Upper lobe of left lung (tissue), 6 donors: Measurements from ENCODE around the gene ZSWIM8. TPM values are rescaled to one million over a fixed set of nuclear protein-coding genes. Genes with fewer than 3 reads are reported as not detected.

Source experiments
- ATAC-seq, 2 donors: fragments of 200-7000 bp; cut with Tn5 transposase; one replicate each; pipeline ENCODE4 v1.9.1; 2022; ENCODE audit warnings: mild to moderate bottlenecking in 2 of 2, moderate library complexity in 2 of 2; ENCODE audit not compliant: low FRiP score in 2 of 2
- DNase-seq, 2 donors: peaks; one replicate each; pipeline ENCODE4 v3.0.0-alpha.2; 2019 to 2020
- H3K27ac ChIP-seq, 4 donors: fragments of 200-600 bp; sonication (generic); one replicate each; pipeline ENCODE4 v1.5.1; 2016 to 2019
- H3K27me3 ChIP-seq, 4 donors: fragments of 200-600 bp; sonication (generic); one replicate each; pipeline ENCODE4 v1.5.1; 2017 to 2019
- H3K36me3 ChIP-seq, 4 donors: fragments of 200-600 bp; sonication (generic); one replicate each; pipeline ENCODE4 v1.5.1; 2016 to 2019
- H3K4me1 ChIP-seq, 4 donors: fragments of 200-600 bp; sonication (generic); one replicate each; pipeline ENCODE4 v1.5.1; 2018 to 2019
- H3K4me3 ChIP-seq, 4 donors: fragments of 200-600 bp; sonication (generic); one replicate each; pipeline ENCODE4 v1.5.1; 2017 to 2019; ENCODE audit warnings: mild to moderate bottlenecking in 2 of 4, moderate library complexity in 1 of 4
- H3K9me3 ChIP-seq, 4 donors: fragments of 200-600 bp; sonication (generic); one replicate each; pipeline ENCODE4 v1.5.1; 2018 to 2019
- EP300 ChIP-seq, 4 donors: sonication (generic); formaldehyde crosslinking; IDR thresholded peaks; one replicate each; pipeline ENCODE4 v1.5.1; 2017; ENCODE audit warnings: antibody characterized with exemption in 4 of 4, control low read depth in 2 of 4
- POLR2A ChIP-seq, 4 donors: fragments of 450-650 bp; IDR thresholded peaks; one replicate each; pipeline ENCODE4 v1.5.1; 2016 to 2017; ENCODE audit warnings: antibody characterized with exemption in 4 of 4, mild to moderate bottlenecking in 2 of 4
- POLR2AphosphoS5 ChIP-seq, 2 donors: sonication (generic); formaldehyde crosslinking; IDR thresholded peaks; one replicate each; pipeline ENCODE4 v1.5.1; 2017; ENCODE audit warnings: antibody characterized with exemption in 2 of 2
- WGBS, 2 donors: methylation state at CpG; one replicate each; pipeline ENCODE4 v1.1.5; 2017 to 2018; 5-methylcytosine and 5-hydroxymethylcytosine counted together
- total RNA-seq, 6 donors: library from RNA; depleted of rRNA in 4 of 6; stranded (reverse); fragments of >200 nt in 4 of 6; gene quantifications; one replicate each; pipeline versions ENCODE4 v1.1.0 to v1.2.1, GENCODE V29; 2016 to 2021
- TF ChIP-seq, protein P1 (sequence below), 6 experiments: fragments of 450-650 bp in 4 of 6; fragments of 200-600 bp in 2 of 6; sonication (generic) in 2 of 6; IDR thresholded peaks; one replicate each; pipeline ENCODE4 v1.5.1; 2016 to 2019; ENCODE audit warnings: antibody characterized with exemption in 6 of 6
- donor health status: DM: no; HTN: no; CAD: no; lungs with moderate emphysema.
- donor health status: DM: no; HTN: yes; CAD: no; lungs with severe emphysema.

Gene ZSWIM8
- total RNA-seq, 6 donors from 2014 or later: 54.9 to 202 (median 109) TPM

DNA sequence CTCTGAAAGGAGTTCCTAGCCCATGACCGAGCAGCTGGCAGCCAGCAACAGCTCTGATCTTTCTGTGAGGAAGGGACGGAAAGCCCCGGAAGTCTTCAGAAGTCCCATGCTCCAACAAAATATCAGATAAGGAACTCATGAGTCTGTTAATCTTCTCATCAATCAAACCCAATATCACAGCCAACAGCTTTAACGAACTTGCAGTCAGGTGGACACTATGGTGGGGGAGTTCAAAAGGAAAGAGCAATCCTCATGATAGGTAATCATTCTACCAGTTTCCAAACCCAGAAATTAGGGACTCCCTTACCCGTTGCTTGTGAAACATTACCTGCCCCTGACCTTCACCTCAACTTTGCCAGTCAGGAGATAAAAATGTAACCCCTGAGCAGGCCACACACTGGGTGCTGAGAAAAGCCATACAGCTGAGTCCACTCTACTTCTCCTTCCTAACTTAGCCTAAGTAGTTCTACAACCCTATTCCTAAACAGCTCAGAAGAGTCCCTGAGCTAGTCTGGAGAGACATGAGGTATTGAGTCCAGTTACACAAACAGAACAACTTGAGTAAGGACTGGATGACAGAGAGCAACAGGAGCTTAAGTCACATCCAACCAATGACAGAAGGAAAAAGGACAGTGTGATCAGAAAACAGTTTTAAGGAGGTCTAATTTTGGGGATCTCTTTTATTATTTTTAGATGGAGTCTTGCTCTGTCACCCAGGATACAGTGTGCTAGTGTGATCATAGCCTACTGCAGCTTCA lies 23.8 kb downstream of the ZSWIM8 start:
- TF ChIP-seq POLR2AphosphoS5 (IDR thresholded peaks at IDR 0.05): no peak
- TF ChIP-seq POLR2A (IDR thresholded peaks at IDR 0.05): no peak
- TF ChIP-seq, protein P1, sequence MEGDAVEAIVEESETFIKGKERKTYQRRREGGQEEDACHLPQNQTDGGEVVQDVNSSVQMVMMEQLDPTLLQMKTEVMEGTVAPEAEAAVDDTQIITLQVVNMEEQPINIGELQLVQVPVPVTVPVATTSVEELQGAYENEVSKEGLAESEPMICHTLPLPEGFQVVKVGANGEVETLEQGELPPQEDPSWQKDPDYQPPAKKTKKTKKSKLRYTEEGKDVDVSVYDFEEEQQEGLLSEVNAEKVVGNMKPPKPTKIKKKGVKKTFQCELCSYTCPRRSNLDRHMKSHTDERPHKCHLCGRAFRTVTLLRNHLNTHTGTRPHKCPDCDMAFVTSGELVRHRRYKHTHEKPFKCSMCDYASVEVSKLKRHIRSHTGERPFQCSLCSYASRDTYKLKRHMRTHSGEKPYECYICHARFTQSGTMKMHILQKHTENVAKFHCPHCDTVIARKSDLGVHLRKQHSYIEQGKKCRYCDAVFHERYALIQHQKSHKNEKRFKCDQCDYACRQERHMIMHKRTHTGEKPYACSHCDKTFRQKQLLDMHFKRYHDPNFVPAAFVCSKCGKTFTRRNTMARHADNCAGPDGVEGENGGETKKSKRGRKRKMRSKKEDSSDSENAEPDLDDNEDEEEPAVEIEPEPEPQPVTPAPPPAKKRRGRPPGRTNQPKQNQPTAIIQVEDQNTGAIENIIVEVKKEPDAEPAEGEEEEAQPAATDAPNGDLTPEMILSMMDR (IDR thresholded peaks at IDR 0.05): no peak
- no peak for TF ChIP-seq EP300 (IDR thresholded peaks at IDR 0.05)
- Histone ChIP-seq H3K27me3 (no peaks in the 10 kb centered on the region), H3K36me3 (peaks cover 28 to 58% (median 46%) of the 10 kb centered on the region in 4 donors), H3K9me3 (no peaks in the 10 kb centered on the region), H3K27ac (no peak overlapping the region), H3K4me3 (no peak overlapping the region), H3K4me1 (peaks cover 20 to 41% (median 23%) of the 10 kb centered on the region in 4 donors)
- ATAC-seq (no peak), DNase-seq (no peak)
- 75 to 87% methylated on average over 5 of the region's 5 CpGs for WGBS, 2 donors

DNA sequence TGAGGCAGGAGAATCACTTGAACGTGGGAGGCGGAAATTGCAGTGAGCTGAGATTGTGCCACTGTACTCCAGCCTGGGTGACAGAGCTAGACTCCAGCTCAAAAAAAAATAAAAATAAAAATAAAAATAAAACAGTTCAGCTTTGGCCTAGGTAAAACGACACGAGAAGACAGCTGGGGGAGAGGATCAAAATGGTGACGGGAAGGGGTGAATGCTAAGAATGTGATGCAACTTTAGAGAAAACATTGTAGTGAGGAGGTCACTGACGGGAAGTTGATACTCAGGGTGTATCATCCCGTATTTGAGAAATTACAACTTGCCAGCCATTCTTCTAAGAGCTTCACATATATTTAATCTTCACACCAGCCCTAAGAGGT lies 24.9 kb downstream of the ZSWIM8 start:
- Histone ChIP-seq H3K27ac (peak overlapping the region; percentile 88 to 98 (median 93)), H3K4me1 (peaks cover 20 to 41% (median 23%) of the 10 kb centered on the region in 4 donors), H3K36me3 (peaks cover 19 to 57% (median 40%) of the 10 kb centered on the region in 4 donors), H3K9me3 (no peaks in the 10 kb centered on the region), H3K27me3 (no peaks in the 10 kb centered on the region), H3K4me3 (peak overlapping the region in 3 of 4 donors; percentile 84 to 98 (median 95))
- 69 to 72% methylated on average over 7 of the region's 7 CpGs for WGBS, 2 donors
- ATAC-seq: no peak
- DNase-seq: no peak
- no peak for TF ChIP-seq POLR2A (IDR thresholded peaks at IDR 0.05)
- no peak for TF ChIP-seq POLR2AphosphoS5 (IDR thresholded peaks at IDR 0.05)
- TF ChIP-seq, protein P1 (IDR thresholded peaks at IDR 0.05): no peak
- TF ChIP-seq EP300 (IDR thresholded peaks at IDR 0.05): no peak

DNA sequence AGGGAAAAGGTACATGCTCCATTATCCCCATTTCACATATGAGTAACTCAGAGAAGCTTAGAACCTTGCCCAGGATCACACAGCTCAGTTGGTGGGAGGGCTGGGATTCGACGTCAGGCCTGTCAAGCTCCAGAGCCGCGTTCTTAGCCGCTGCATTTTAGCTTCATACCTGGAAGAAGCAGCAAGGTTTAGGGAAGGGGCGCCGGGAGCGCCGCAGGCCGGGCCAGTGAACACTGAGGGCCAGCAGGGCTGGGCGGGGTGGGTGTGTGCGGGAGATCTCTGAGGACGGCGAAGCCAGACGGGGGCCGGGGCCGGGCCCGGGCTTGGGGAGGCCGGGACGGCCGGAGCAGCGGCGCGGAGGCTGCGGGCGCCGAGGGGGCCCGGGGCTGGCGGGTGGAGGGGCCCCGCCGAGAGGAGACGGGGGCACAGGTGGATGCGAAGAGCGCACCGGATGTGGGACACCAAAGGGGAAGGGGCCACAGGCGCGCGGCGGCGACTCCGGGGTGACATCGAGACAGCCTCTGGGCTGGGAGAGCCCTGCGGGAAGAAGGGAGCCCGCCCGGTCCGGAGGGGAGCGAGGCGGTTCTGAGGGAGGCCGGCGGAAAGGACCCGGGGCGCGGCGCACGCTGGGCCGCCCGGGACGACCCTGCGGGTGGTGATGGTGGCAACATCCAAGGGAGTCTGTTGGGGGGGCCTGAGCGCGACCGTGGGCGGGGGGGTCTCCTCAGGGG lies 25.5 kb downstream of the ZSWIM8 start:
- no peaks in the 10 kb centered on the region for H3K27me3 ChIP-seq
- H3K9me3 ChIP-seq: no peaks in the 10 kb centered on the region
- TF ChIP-seq POLR2A (IDR thresholded peaks at IDR 0.05): no peak
- TF ChIP-seq EP300 (IDR thresholded peaks at IDR 0.05): no peak
- no peak for TF ChIP-seq POLR2AphosphoS5 (IDR thresholded peaks at IDR 0.05)
- TF ChIP-seq, protein P1 (IDR thresholded peaks at IDR 0.05): no peak
- 1 to 4% methylated on average over 4 to 39 of the region's 63 CpGs for WGBS, 2 donors
- peaks cover 20 to 41% (median 23%) of the 10 kb centered on the region in 4 donors for H3K4me1 ChIP-seq
- ATAC-seq (peak in 1 of 2 donors; percentile 48), DNase-seq (peak; percentile 42 to 92)
- peaks cover 14 to 57% (median 37%) of the 10 kb centered on the region in 4 donors for H3K36me3 ChIP-seq
- peak overlapping the region; percentile 84 to 98 (median 90) for H3K4me3 ChIP-seq
- peak overlapping the region; percentile 88 to 98 (median 93) for H3K27ac ChIP-seq

DNA sequence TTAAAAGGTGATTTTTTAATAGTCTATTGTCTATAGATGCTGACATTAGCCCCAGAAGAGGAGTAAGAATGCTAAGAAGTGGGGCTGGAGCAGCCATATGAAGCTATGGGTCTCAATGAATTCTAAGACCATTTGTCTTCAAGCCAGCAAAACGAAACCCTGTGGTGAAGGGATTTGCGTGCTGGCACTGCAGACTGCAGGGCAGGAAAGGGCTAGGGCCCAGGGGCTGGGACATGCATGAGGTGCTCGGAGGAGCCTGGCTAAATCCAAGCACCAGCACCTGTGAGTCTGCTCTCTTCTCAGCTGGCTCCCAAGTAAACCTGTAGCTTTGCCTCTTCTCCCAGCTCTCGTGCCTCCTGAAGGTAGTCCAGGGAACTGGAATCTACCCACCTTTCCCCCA lies 27.3 kb downstream of the ZSWIM8 start:
- TF ChIP-seq POLR2A (IDR thresholded peaks at IDR 0.05) (no peak), POLR2AphosphoS5 (IDR thresholded peaks at IDR 0.05) (no peak), EP300 (IDR thresholded peaks at IDR 0.05) (no peak)
- TF ChIP-seq, protein P1 (IDR thresholded peaks at IDR 0.05): no peak
- 85 to 92% methylated on average over 3 to 4 of the region's 4 CpGs for WGBS, 2 donors
- no peak for DNase-seq
- Histone ChIP-seq H3K27me3 (no peaks in the 10 kb centered on the region), H3K36me3 (peaks cover 3 to 56% (median 26%) of the 10 kb centered on the region in 4 donors), H3K4me3 (no peak overlapping the region), H3K27ac (peak overlapping the region in 2 of 4 donors; percentile 93 to 98), H3K9me3 (no peaks in the 10 kb centered on the region), H3K4me1 (peaks cover 14 to 25% (median 20%) of the 10 kb centered on the region in 4 donors)
- no peak for ATAC-seq
